ENCODE data around the gene RABL6.
"Not testable (repeated sequence)": the region's sequence is repeated elsewhere in the genome, so short reads cannot be mapped to it uniquely, and the experiment has no call there.

The RABL6 gene, protein sequence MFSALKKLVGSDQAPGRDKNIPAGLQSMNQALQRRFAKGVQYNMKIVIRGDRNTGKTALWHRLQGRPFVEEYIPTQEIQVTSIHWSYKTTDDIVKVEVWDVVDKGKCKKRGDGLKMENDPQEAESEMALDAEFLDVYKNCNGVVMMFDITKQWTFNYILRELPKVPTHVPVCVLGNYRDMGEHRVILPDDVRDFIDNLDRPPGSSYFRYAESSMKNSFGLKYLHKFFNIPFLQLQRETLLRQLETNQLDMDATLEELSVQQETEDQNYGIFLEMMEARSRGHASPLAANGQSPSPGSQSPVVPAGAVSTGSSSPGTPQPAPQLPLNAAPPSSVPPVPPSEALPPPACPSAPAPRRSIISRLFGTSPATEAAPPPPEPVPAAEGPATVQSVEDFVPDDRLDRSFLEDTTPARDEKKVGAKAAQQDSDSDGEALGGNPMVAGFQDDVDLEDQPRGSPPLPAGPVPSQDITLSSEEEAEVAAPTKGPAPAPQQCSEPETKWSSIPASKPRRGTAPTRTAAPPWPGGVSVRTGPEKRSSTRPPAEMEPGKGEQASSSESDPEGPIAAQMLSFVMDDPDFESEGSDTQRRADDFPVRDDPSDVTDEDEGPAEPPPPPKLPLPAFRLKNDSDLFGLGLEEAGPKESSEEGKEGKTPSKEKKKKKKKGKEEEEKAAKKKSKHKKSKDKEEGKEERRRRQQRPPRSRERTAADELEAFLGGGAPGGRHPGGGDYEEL

GRCh38 chr9:136807281-136808074 lies at the start of gene RABL6:
Gene RABL6 (plus strand): TSS chr9:136807948. CDS start chr9:136808197, 249 bp downstream.
- peak; percentile 73 for DNase-seq (ENCODE audit: low read depth)

DNA sequence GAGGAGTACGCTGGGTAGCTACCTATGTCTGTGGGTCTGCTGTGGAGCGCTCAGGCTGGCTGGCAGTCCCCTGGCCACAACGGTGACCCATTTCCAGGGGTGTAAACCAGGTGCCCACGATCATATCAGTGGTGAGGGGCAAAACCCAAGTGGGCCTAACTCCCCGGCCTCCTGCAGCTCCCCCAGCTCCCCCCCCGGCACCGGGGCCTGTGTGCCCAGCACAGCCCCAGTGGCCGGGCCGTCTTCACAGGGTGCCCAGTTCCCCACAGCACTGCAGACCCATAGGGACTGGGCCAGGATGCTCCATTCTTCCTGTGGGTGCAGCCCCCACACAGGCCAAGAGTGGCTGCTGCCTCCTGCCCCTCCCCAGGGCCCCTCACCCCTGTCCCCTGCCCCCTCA lies 48.7 kb upstream of the RABL6 start:
- no peak for DNase-seq (ENCODE audit: low read depth)

DNA sequence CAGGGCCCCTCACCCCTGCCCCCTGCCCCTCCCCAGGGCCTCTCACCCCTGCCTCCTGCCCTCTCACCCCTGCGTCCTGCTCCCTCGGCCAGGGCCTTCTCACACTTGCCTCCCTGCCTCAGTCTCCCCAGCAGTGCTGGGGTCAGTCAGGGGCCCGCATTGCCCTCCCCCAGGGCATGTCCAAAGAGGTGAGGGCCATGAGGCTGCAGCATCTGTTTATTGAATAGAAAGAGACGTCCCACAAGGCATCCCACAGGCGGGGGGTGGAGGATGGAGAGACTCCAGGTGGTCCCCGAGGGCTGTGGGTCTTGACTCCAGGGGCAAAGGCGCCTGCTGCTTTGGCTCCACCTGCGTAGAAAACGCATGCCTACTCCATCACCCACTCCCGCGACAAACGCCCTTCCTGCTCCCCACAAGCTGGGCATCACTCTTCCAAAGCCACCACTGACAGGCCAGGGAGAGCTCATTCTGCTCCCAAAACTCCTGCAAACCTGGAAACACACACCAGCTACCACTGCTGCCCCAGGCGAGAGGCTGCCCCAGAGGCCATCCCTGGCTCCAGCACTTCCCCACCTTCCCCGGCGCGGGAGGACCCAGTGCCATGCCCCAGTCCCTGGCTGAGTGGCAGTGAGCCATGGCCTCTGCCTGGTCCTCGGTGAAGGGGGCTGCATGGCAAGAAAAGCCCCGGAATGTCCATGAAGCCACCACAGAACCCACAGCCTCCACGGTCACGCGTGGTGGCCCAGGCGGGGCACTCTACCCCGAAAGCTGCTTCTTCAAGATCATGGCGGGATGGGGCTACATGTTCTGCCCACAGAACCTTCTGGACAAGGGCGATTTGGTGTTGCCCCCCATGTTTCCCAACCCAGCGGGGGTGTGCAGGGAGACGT lies 48.1 kb upstream of the RABL6 start:
- DNase-seq (ENCODE audit: low read depth) = no peak

GRCh38 chr9:136760424-136760823 lies 47.3 kb upstream of the RABL6 start:
- DNase-seq (ENCODE audit: low read depth) = no peak

DNA sequence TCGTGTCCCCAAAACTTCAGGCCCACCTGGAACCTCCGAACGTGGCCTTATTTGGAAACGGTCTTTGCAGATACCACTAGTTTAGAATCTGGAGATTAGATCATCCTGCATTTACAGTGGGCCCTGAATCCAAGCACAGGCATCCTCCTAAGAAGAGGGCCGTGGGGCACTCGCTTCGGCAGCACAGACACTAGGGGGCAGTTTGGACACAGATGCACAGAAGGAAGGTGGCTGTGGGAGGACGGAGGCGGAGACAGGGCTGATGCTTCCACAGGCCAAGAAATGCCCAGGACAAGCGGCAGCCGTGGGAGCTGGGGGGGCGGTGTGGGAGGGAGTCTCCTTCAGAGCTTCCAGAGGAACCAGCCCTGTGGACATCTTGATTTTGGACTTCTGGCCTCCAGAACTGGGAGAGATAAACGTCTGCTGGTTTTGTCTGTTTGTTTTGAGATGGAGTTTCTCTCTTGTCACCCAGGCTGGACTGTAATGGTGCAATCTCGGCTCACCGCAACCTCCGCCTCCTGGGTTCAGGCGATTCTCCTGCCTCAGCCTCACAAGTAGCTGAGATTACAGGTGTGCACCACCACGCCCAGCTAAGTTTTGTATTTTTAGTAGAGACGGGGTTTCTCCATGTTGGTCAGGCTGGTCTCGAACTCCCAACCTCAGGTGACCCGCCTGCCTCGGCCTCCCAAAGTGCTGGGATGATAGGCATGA lies 46.8 kb upstream of the RABL6 start:
- DNase-seq (ENCODE audit: low read depth) = not testable (repeated sequence)

DNA sequence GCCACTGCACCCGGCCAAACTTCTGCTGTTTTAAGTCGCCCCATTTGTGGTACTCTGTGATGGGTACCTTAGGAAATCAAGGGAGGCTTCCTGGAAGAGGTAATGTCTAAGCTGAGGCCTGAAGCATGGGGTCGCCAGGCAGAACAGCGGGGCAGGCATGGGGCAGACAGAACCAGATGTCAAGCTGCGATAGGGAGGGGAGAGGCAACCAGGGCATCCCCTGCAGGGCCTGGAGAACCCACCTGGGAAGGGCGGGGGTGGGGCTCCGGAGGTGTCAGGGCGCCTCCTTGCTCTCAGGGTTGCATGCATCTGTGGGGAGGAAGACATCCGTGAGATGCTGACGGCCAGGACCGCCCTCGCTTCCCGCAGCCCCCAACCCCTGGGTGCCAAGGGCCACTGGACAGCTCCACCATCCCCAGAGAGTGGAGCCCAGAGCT lies 46.2 kb upstream of the RABL6 start:
- no peak for DNase-seq (ENCODE audit: low read depth)

- DNase-seq (ENCODE audit: low read depth) = no peak
Observed at GRCh38 chr9:136762221-136762691, 45.5 kb upstream of the RABL6 start.

DNA sequence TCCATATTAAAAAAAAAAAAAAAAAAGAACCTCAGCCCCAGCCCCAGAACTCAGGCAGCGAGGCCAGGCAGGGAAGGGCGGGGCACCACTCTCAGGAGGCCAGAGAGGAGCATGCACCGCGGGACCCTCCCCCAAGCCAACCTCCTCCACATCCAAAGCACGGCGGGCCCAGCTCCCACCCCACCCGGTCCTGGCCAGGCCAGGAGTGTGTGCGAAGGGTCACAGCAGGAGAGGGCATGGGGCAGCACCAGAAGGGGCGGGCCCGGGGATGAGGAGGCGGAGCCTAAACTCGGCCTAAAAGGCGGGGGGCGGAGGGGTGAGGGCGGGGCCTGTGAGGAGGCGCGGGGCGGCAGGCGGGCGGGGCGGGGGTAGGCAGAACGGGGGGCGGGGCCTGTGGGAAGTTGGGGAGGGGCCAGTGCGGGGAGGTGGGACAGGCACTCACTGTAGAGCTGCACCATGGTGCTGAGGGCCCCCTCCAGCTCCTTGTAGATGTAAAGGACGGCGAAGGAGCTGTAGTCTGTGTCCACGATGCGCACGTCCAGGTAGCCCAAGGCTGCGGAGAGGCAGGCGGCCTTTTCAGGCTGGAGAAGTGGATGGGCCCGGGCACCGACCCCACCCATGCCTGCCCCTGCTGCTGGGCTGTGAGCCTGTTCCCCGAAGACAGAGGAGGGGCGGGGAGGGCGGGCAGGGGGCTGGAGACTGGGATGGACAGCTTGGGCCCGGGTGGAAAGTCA lies 44.7 kb upstream of the RABL6 start:
- no peak for DNase-seq (ENCODE audit: low read depth)

DNA sequence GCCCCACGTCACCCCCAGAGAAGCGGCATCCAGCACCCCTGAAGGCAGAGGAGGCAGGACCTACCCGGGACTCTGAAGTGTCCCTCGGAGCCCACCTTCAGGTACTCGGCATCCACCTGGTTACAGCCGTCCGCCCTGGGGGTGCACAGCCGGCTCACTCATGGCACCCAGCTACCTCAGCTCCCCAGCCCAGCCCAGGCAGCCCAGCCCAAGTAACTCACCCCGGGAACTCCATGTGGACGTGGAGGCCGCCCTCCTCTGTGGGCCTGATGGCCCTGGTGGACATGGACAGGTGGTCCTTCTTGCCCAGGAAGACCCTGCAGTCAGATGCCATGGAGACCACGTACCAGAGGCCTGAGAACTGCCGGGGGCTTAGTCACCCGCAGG lies 44.1 kb upstream of the RABL6 start:
- no peak for DNase-seq (ENCODE audit: low read depth)

DNA sequence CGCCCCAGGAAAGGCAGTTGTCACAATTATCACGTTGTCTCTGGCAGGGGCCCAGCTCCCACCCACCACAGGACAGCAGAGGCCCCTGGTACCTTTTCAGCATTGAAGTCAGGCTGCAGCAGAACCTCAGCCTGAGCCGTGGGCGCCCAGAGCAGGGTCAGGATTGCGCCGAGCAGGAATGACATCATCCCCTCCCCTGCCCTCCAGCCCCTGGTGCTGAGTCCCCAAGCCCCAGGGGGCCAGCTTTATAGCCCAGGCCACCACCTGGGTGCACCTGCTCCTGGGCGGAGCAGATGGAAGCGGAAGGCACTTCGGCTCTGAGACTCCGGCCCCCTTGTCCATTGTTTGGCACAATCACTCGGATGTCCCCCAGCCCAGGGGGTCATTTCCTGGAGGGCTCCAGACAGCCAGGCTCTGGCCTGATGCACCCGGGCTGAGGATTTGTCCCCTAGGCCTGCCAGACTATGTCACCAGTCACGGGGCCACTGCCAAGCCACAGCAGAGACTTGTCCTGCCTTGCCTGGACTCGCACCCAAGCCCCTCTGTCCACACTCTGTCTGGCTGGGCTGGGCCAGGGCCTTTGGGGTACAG lies 43.4 kb upstream of the RABL6 start, which contains the start of gene LCN15:
LCN15 (minus strand) TSS at position 218 of the 591 bp plus-strand sequence; CDS start at position 188, 30 bp downstream.
- DNase-seq (ENCODE audit: low read depth) = no peak

DNA sequence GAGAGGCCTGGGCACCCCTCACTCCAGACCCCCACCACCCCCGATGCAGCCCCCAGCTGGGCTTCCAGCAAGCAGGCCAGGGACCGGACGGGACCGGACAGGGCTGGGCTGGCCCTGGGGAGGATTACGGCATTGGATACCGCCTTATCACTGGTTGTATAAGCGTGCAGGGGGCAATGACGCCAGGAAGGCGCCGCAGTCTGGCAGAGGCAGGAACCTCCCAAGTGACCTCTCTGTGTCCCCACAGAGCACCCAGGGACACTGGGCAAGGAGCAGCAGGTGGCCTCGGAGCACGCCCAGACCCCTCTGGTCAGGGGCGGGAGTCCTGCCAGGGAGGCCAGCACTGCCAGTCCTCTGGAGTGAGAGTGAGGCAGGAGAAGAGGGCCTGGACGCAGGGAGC lies 42.7 kb upstream of the RABL6 start:
- DNase-seq (ENCODE audit: low read depth) = no peak

DNA sequence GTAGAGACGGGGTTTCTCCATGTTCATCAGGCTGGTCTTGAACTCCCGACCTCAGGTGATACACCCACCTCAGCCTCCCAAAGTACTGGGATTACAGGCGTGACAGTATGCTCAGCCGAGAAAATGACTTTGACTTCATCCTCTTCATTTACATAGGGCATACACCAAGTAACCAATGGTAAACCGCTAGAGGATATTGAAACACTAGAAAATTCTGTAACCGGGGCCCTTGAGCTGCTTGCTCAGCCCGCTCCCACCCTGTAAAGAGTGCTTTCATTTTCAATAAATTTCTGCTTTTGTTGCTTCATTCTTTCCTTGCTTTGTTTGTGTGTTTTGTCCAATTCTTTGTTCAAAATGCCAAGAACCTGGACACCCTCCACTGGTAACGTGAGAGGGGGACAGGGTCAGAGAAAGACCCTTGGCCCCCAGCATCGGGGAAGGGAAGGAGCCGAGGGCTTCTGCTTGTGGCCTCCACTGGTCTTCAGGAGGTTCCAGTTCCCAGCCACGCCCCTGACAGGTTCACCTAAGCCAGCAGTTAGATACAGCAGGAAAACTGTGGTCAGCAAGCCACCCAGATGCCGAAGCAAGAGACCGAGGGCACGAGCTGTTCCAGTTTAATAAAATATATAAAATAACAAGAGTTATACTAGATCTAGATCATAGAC lies 41.9 kb upstream of the RABL6 start:
- DNase-seq (ENCODE audit: low read depth) = not testable (repeated sequence)

GRCh38 chr9:136766410-136767120 lies 41.2 kb upstream of the RABL6 start:
- not testable (repeated sequence) for DNase-seq (ENCODE audit: low read depth)

DNA sequence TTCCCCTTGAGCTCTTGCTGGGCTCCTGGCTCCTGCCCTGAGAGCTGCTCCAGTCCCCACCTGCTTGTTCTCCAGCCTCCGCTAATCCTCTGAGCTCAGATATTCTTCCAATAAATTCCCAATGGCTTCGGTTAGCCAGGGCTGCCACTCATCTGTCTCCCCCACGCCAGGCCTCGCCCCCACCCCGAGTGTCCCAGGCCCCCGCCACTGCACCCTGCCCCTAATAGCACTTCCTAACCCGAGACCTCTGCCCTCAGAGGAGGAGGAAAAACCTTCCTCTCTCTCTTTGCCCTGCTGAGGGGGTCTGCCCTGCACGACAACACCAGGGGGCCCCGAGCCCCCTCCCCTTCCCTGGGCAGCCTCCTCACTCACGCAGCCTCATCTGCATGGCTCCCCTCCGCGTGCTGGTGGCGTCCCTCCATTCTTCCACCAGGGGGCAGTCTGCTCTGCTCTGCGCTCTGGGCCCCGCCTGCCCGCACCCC lies 38.0 kb upstream of the RABL6 start:
- no peak for DNase-seq (ENCODE audit: low read depth)

GRCh38 chr9:136771907-136772415 lies 35.8 kb upstream of the RABL6 start:
- DNase-seq (ENCODE audit: low read depth) = no peak

GRCh38 chr9:136773386-136774044 lies 34.2 kb upstream of the RABL6 start:
- DNase-seq (ENCODE audit: low read depth) = no peak

GRCh38 chr9:136774416-136775045 lies 33.2 kb upstream of the RABL6 start:
- no peak for DNase-seq (ENCODE audit: low read depth)

All from stimulated activated CD8-positive, alpha-beta memory T cell treated with anti-CD3 and anti-CD28 coated beads, Interleukin-12 subunit alpha, Interleukin-12 subunit beta, amount 100 ng/mL, for 4 hours (primary cell).